Stimulated activated CD8-positive, alpha-beta memory T cell treated with anti-CD3 and anti-CD28 coated beads, Interleukin-4, amount 100 ng/mL, for 24 hours (primary cell): ENCODE results near the gene TCF3.

Experiments used
- DNase-seq: peaks from one replicate; pipeline ENCODE4 v3.0.0-alpha.2; 2020; ENCODE audit warnings: low read depth

Gene TCF3

DNA sequence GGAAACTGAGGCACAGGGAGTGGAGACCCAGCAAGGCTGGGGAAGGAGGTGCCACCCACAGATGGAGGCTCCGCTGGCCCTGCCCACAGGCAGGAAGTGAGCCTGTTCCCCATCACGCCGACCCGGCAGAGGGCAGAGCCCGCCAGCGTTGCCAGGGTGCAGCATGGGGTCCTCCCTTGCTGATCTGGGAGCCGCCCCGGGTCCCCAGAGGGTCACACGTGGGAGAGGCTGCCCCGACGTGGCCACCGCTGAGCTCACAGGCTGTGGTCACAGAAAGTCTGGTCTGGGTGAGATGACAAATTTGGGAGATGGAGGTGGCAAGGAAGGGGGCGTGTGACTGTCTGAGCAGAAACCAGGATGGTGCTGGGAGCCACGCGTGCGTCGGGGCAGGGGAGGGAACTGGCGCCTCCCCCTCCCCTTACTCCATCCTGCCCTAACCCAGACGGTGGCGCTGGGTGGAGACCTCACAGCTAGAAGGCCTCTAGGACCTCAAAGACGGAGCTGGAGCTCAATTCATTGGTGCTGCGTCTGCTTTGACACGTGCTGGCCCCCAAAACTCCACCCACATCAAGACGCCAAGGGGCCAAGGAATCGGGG, 92.0 kb downstream of the TCF3 start:
- DNase-seq, result no peak
